ENCODE results near the gene NAPSA.

The NAPSA gene

DNA sequence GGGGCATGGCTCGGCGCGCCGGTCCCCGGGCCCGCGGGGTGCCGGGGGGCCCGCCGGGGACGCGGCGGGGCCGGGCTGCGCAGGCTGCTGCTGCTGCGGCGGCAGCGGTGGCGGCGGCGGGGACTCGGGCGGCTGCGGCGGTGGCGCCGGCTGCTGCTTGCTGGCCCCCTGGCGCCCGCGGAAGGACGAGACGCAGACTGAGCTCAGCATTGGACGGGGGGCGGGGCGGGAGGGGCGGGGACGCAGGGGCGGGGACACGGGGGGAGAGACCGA, 36.6 kb downstream of the NAPSA start:
- H3K9me3 ChIP-seq (ENCODE audit: control insufficient read depth, low read length): peaks cover 7% of the 10 kb centered on the region
- peaks cover 2% of the 10 kb centered on the region for H3K4me1 ChIP-seq (ENCODE audit: control insufficient read depth, insufficient read depth, low read length, poor library complexity, severe bottlenecking)
- H3K27ac ChIP-seq (ENCODE audit: low read depth, low read length, severe bottlenecking): no peak overlapping the region
- 14 to 49% methylated on average over 7 to 10 of the region's 40 CpGs for WGBS, 2 experiments (ENCODE audit: insufficient coverage in 2 of 2)
- H3K36me3 ChIP-seq (ENCODE audit: control insufficient read depth, insufficient read depth, low read length): no peaks in the 10 kb centered on the region
- no peak overlapping the region for H3K4me3 ChIP-seq (ENCODE audit: extremely low read depth, insufficient read depth, low read length, poor library complexity, severe bottlenecking)

DNA sequence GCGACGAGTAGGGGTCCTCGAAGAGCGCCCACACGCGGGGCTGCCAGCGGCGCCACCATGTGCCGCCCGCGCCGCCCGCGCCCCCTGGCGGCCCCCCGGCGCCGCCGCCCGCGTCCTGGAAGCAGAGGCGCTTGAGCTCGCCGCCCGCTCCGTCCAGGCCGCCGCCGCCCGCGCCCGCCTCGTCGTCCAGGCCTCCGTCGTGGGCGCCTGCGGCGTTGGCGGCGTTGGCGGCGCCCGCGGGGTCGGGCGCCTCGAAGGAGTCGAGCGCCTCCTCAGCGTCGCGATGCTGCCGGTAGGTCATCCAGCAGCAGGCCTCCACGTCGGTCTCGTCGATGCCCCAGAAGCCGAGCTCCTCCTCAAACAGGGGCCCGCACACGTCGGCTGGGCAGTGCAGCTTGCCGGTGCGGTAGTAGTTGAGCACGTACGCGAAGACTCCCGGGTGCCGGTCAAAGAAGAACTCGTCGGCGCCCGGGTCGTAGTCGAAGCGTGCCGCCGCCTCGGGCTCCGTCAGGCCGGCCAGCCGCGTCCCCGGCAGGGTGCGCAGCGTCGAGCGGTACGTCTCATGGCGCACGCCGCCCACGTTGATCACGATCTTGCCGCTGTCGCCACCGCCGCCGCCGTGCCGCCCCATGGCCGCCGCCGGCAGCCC, 37.1 kb downstream of the NAPSA start:
- peaks cover 2% of the 10 kb centered on the region for H3K4me1 ChIP-seq (ENCODE audit: control insufficient read depth, insufficient read depth, low read length, poor library complexity, severe bottlenecking)
- 18 to 25% methylated on average over 72 to 93 of the region's 104 CpGs for WGBS, 2 experiments (ENCODE audit: insufficient coverage in 2 of 2)
- peak overlapping the region; percentile 30 for H3K4me3 ChIP-seq (ENCODE audit: extremely low read depth, insufficient read depth, low read length, poor library complexity, severe bottlenecking)

DNA sequence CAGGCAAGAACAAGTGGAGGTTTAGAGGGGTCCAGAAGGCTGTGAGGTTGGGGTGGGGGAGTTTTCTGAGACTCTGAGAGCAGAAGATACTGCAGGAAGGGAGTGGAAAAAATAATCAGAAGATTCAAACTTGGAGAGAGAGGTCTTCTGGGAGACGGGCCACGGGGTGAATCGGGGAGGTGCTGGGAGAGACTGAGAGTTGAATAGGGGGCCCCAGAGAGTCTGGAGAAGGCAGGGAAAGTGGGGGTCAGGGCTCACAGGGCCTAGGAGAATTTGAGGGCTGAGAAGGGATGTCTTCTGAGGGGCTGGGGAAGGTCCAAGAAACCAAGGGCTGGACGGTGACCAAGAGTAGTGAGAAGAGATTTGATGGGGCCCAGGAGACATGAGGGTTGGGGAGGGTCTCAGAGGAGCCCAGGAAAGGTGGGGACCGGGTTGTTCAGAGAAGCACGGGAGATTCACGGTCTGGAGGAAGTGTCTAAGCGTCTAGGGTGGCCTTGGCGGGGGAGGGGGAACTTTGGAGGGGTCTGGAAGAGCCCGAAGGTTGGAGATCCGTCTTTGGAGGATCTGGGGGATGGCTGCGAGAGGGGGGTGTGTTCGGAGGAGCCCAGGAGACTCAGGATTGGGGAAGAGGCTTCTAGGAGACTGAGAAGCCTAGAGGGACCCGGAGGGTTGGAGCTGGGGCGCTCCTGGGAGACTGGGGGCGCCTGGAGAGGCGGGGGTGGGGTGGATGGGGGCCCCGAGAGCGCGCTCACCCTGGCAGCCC, 37.8 kb downstream of the NAPSA start:
- Histone ChIP-seq H3K27ac (ENCODE audit: low read depth, low read length, severe bottlenecking) (no peak overlapping the region), H3K36me3 (ENCODE audit: control insufficient read depth, insufficient read depth, low read length) (no peaks in the 10 kb centered on the region), H3K9me3 (ENCODE audit: control insufficient read depth, low read length) (peaks cover 7% of the 10 kb centered on the region), H3K4me3 (ENCODE audit: extremely low read depth, insufficient read depth, low read length, poor library complexity, severe bottlenecking) (no peak overlapping the region), H3K4me1 (ENCODE audit: control insufficient read depth, insufficient read depth, low read length, poor library complexity, severe bottlenecking) (peaks cover 2% of the 10 kb centered on the region)
- 48 to 52% methylated on average over 16 to 20 of the region's 20 CpGs for WGBS, 2 experiments (ENCODE audit: insufficient coverage in 2 of 2)

More for the DNA sequence above, 37.1 kb downstream of the NAPSA start:
- Histone ChIP-seq H3K27ac (ENCODE audit: low read depth, low read length, severe bottlenecking) (no peak overlapping the region), H3K36me3 (ENCODE audit: control insufficient read depth, insufficient read depth, low read length) (no peaks in the 10 kb centered on the region), H3K9me3 (ENCODE audit: control insufficient read depth, low read length) (peaks cover 7% of the 10 kb centered on the region)

DNA sequence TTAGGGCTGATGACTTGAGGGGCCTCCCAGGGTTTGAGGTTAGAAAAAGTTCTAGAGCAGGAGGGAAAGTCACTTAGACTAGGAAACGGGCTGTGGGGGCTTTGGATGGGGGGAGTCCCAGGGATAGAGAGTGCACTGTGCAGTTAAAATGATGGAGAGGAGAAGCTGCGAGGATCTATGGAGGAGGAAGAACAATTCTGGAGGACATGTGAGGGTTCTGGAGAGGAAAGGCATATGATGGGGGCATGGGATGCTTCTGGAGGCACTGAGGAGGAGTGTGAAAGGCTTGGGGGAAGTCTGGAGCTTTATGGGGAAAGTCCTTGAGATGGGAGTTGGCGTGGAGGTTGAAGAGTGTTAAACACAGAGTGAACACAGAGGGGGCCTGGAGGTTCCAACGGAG, 38.4 kb downstream of the NAPSA start:
- 67 to 70% methylated on average over 3 of the region's 4 CpGs for WGBS, 2 experiments (ENCODE audit: insufficient coverage in 2 of 2)
- H3K4me1 ChIP-seq (ENCODE audit: control insufficient read depth, insufficient read depth, low read length, poor library complexity, severe bottlenecking): peaks cover 2% of the 10 kb centered on the region
- H3K36me3 ChIP-seq (ENCODE audit: control insufficient read depth, insufficient read depth, low read length): no peaks in the 10 kb centered on the region
- H3K27ac ChIP-seq (ENCODE audit: low read depth, low read length, severe bottlenecking): no peak overlapping the region
- peaks cover 7% of the 10 kb centered on the region for H3K9me3 ChIP-seq (ENCODE audit: control insufficient read depth, low read length)
- no peak overlapping the region for H3K4me3 ChIP-seq (ENCODE audit: extremely low read depth, insufficient read depth, low read length, poor library complexity, severe bottlenecking)

DNA sequence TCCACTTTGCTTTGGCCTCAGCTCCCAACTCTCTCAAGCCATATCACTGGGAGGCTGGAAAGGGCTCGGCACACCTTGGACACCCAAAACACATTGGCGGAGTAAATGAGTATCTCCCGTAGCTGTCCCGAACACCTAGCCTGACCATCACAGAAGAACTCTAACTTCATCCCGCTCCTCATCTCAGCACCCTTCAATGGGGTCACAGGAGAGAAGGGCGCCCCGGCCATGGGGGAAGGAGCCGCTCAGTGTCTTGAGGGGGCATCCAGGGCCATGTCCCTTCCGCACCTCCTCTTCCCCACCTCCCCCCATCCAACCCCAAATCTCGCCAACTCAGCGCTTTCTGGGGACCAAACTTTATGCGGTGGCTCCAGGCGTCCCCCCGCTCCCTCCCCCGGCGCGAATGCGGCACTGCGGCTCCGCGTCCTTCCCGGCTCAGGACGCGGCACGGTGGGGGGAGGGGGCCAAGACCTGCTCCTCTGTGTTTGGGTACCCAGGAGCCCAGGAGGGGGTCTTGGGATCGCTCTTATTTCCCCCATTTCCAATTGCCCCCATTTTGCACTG, 39.3 kb downstream of the NAPSA start:
- H3K9me3 ChIP-seq (ENCODE audit: control insufficient read depth, low read length): peaks cover 7% of the 10 kb centered on the region
- H3K36me3 ChIP-seq (ENCODE audit: control insufficient read depth, insufficient read depth, low read length): no peaks in the 10 kb centered on the region
- peaks cover 2% of the 10 kb centered on the region for H3K4me1 ChIP-seq (ENCODE audit: control insufficient read depth, insufficient read depth, low read length, poor library complexity, severe bottlenecking)
- 25 to 30% methylated on average over 16 to 20 of the region's 26 CpGs for WGBS, 2 experiments (ENCODE audit: insufficient coverage in 2 of 2)
- H3K4me3 ChIP-seq (ENCODE audit: extremely low read depth, insufficient read depth, low read length, poor library complexity, severe bottlenecking): peak overlapping the region; percentile 8
- no peak overlapping the region for H3K27ac ChIP-seq (ENCODE audit: low read depth, low read length, severe bottlenecking)

DNA sequence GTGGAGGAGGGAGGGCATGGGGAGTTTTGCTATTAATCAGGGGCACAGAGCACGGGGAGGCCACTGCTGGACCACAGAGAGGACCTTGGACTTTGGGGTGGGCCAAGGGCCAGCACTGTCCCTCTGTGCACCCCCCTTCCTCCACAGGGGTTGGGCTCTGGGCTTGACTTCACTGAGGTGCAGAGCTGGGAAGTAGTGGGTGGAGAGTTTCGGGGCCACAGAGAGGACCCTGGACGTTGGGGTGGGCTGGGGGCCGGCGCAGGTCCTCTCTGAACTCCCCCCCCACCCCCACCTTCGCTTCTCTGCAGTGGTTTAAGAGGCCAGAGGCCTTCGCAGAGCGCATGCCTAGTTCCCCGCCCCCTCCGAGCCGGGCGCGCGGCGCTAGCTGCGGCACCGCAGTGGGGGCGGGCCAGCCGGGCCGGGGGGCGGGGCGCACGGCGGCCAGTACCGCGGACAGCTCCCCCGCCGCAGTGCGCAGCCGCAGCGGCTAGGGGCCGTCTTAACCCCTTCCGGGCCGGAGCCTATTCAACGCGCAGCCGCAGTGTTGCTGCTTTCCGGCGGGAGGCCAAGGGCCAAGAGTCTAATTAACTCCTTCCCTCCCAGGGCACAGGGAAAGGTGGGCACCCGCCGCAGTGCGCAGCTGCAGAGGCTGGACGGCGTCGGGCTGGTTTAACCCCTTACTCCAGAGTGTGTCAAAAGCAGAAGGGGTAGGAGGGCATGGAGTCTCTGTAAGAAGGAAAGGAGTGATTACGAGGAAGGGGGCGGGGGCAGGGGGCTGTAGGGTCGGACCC, 39.9 kb downstream of the NAPSA start:
- Histone ChIP-seq H3K4me1 (ENCODE audit: control insufficient read depth, insufficient read depth, low read length, poor library complexity, severe bottlenecking) (peaks cover 2% of the 10 kb centered on the region), H3K36me3 (ENCODE audit: control insufficient read depth, insufficient read depth, low read length) (no peaks in the 10 kb centered on the region), H3K27ac (ENCODE audit: low read depth, low read length, severe bottlenecking) (no peak overlapping the region), H3K4me3 (ENCODE audit: extremely low read depth, insufficient read depth, low read length, poor library complexity, severe bottlenecking) (peak overlapping the region; percentile 8), H3K9me3 (ENCODE audit: control insufficient read depth, low read length) (peaks cover 7% of the 10 kb centered on the region)
- 14 to 23% methylated on average over 39 to 40 of the region's 48 CpGs for WGBS, 2 experiments (ENCODE audit: insufficient coverage in 2 of 2)

DNA sequence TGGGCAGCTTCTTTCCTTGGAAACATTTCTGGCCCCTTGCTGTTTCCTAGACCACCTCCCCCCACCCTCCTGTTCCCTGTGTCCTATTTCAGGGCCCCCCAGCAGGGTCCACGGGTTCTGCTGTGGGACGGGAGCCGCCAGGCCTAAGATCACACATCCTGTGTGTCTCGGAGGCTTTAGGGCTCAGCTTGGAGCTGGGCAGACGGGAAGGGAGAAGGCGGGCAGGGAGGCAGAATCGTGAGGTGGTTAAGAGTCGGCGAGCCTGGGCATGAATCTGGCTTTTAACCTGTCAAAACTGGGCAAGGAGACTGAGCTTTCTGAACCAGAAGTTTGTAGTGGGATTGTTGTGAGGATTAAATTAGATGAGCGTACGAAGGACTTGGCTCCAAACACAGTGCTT, 41.1 kb downstream of the NAPSA start:
- Histone ChIP-seq H3K27ac (ENCODE audit: low read depth, low read length, severe bottlenecking) (no peak overlapping the region), H3K36me3 (ENCODE audit: control insufficient read depth, insufficient read depth, low read length) (no peaks in the 10 kb centered on the region), H3K9me3 (ENCODE audit: control insufficient read depth, low read length) (no peaks in the 10 kb centered on the region), H3K4me3 (ENCODE audit: extremely low read depth, insufficient read depth, low read length, poor library complexity, severe bottlenecking) (no peak overlapping the region), H3K4me1 (ENCODE audit: control insufficient read depth, insufficient read depth, low read length, poor library complexity, severe bottlenecking) (peaks cover 2% of the 10 kb centered on the region)
- 82 to 84% methylated on average over 10 to 11 of the region's 11 CpGs for WGBS, 2 experiments (ENCODE audit: insufficient coverage in 2 of 2)

DNA sequence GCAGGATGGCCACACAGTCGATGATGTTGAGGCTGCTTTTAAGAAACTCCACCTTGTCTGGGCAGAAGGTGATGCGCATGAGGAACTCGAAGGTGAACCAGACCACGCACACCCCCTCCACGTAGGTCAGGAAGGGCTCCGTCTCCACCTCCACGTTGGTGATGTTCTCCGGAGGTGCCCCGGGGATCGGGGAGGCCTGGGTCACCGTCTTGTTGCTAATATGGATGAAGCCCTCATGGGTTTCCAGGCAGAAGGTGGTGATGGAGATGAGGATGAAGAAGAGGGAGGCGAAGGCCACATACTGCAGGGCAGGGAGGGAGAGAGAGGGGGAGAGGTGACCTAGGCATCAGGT, 41.7 kb downstream of the NAPSA start:
- Histone ChIP-seq H3K27ac (ENCODE audit: low read depth, low read length, severe bottlenecking) (no peak overlapping the region), H3K4me3 (ENCODE audit: extremely low read depth, insufficient read depth, low read length, poor library complexity, severe bottlenecking) (no peak overlapping the region), H3K4me1 (ENCODE audit: control insufficient read depth, insufficient read depth, low read length, poor library complexity, severe bottlenecking) (peaks cover 2% of the 10 kb centered on the region), H3K9me3 (ENCODE audit: control insufficient read depth, low read length) (no peaks in the 10 kb centered on the region), H3K36me3 (ENCODE audit: control insufficient read depth, insufficient read depth, low read length) (no peaks in the 10 kb centered on the region)
- 95 to 96% methylated on average over 11 of the region's 12 CpGs for WGBS, 2 experiments (ENCODE audit: insufficient coverage in 2 of 2)

DNA sequence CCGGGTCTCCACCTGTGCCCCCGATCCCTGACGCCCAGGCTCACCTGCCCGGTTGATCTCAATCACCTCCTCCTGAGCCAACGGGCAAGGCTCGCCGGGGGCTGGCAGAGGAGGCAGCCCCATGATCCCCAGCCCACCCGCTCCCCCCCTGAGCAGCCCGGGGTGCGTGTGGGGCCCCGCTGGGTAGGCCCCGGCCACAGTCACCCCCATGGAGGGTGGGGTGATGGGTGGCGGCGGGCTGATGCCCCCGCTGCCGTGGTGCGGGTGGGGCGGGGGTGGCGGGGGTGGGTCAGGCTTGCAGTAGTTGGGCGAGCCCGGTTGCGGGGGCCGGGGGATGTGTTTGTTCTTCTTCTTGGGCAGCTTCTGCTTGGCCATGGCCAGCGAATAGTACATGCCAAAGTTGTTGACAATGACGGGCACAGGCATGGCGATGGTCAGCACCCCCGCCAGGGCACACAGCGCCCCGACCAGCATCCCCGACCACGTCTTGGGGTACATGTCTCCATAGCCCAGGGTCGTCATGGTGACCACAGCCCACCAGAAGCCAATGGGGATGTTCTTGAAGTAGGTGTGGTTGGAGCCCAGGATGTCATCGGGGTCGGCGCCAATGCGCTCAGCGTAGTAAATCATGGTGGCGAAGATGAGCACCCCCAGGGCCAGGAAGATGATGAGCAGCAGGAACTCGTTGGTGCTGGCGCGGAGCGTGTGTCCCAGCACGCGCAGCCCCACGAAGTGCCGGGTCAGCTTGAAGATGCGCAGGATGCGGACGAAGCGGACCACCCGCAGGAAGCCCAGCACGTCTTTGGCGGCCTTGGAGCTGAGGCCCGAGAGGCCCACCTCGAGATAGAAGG, 42.3 kb downstream of the NAPSA start:
- Histone ChIP-seq H3K4me3 (ENCODE audit: extremely low read depth, insufficient read depth, low read length, poor library complexity, severe bottlenecking) (no peak overlapping the region), H3K27ac (ENCODE audit: low read depth, low read length, severe bottlenecking) (no peak overlapping the region), H3K9me3 (ENCODE audit: control insufficient read depth, low read length) (no peaks in the 10 kb centered on the region), H3K36me3 (ENCODE audit: control insufficient read depth, insufficient read depth, low read length) (no peaks in the 10 kb centered on the region), H3K4me1 (ENCODE audit: control insufficient read depth, insufficient read depth, low read length, poor library complexity, severe bottlenecking) (peaks cover 2% of the 10 kb centered on the region)
- 93 to 98% methylated on average over 31 to 48 of the region's 55 CpGs for WGBS, 2 experiments (ENCODE audit: insufficient coverage in 2 of 2)

DNA sequence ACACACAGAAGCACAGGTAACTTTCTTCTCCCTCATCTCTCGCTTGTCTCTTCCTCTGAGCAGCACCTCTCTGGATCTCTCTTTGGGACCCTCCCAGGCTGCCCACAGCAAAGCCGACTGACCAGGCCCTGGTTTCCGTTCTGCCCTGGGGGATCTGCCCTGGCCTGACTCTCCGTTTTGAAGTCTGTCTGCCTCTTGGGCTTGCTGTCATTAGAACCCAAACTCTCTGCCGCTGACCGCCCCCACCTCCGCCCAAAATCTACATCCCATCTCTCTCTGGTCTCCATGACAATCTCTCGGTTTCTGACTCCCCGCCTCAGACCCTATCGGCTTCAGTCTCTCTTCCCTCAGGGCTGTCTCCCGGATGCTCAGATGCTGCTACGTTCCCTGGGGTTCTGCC, 43.2 kb downstream of the NAPSA start:
- Histone ChIP-seq H3K4me3 (ENCODE audit: extremely low read depth, insufficient read depth, low read length, poor library complexity, severe bottlenecking) (no peak overlapping the region), H3K27ac (ENCODE audit: low read depth, low read length, severe bottlenecking) (no peak overlapping the region), H3K36me3 (ENCODE audit: control insufficient read depth, insufficient read depth, low read length) (no peaks in the 10 kb centered on the region), H3K4me1 (ENCODE audit: control insufficient read depth, insufficient read depth, low read length, poor library complexity, severe bottlenecking) (peaks cover 2% of the 10 kb centered on the region), H3K9me3 (ENCODE audit: control insufficient read depth, low read length) (no peaks in the 10 kb centered on the region)
- WGBS, 2 experiments (ENCODE audit: insufficient coverage in 2 of 2): 79 to 91% methylated on average over 11 to 12 of the region's 12 CpGs

Measured in mesodermal cell (in vitro differentiated cells).